Endothelial cell of umbilical vein (primary cell): ENCODE data around the gene TRPC1. TPM values are rescaled to one million over a fixed set of nuclear protein-coding genes. Genes with fewer than 3 reads are reported as not detected.

Experiments
- BruUV-seq: library from RNA; stranded (reverse); fragments of 400-500 nt; replicated peaks from 2 replicates; lab custom pipeline; 2021; lab: Mats Ljungman, UMichigan
- CTCF ChIA-PET: fragments of 300-600, 350-600 bp; sonication (Branson Sonifier 250); formaldehyde crosslinking; loops from one replicate; lab custom pipeline; 2021; ENCODE audit warnings: antibody characterized with exemption, inconsistent platforms; lab: Charles Lee
- POLR2A ChIA-PET: fragments of 300-600, 350-600 bp; sonication (Branson Sonifier 250); formaldehyde crosslinking; loops from one replicate; lab custom pipeline; 2021; ENCODE audit warnings: antibody characterized with exemption, inconsistent platforms; lab: Charles Lee
- DNase-seq: peaks from one replicate; pipeline ENCODE4 v3.0.0-alpha.2; 2011; ENCODE audit warnings: low read depth, low spot score
- FAIRE-seq: peaks from 2 replicates; lab custom pipeline; 2011; peaks lifted over from hg19 to GRCh38; lab: Jason Lieb, UNC
- H2AFZ ChIP-seq: 2 replicates; pipeline ENCODE4 v1.6.0; 2012; ENCODE audit warnings: low read depth, low read length, control low read depth, inconsistent platforms
- H3K27ac ChIP-seq: 2 replicates; pipeline ENCODE4 v1.5.1; 2011; ENCODE audit warnings: low read depth, mild to moderate bottlenecking, control low read depth, low read length, moderate library complexity; ENCODE audit not compliant: insufficient read depth
- H3K27me3 ChIP-seq, 2 experiments: 2 replicates each; pipeline versions ENCODE4 v1.6.0 to v1.6.1; 2011; ENCODE audit warnings: low read length in 2 of 2, mixed read lengths in 1 of 2; ENCODE audit not compliant: control insufficient read depth in 2 of 2, insufficient read depth in 2 of 2
- H3K36me3 ChIP-seq, 2 experiments: 2 replicates in 1 of 2; 3 replicates in 1 of 2; pipeline ENCODE4 v1.5.1; 2011; ENCODE audit warnings: low read length in 2 of 2, mild to moderate bottlenecking in 1 of 2, moderate library complexity in 1 of 2; ENCODE audit not compliant: control insufficient read depth in 2 of 2, insufficient read depth in 2 of 2; ENCODE audit errors: extremely low read depth in 1 of 2
- H3K4me1 ChIP-seq: 3 replicates; pipeline ENCODE4 v1.5.1; 2011; ENCODE audit warnings: mild to moderate bottlenecking, low read length; ENCODE audit not compliant: control insufficient read depth, insufficient read depth; ENCODE audit errors: extremely low read depth
- H3K4me2 ChIP-seq: 2 replicates; pipeline ENCODE4 v1.6.1; 2011; ENCODE audit warnings: low read length, control low read depth, mixed read lengths; ENCODE audit not compliant: insufficient read depth
- H3K4me3 ChIP-seq, 3 experiments: fragments of 200-600 bp in 1 of 3; sonication (generic), shearing (Covaris generic) in 1 of 3; replicated peaks in 1 of 3; 2 replicates each; pipeline ENCODE4 v1.5.1; 2011 to 2016; ENCODE audit warnings: control low read depth in 3 of 3, low read length in 3 of 3, mild to moderate bottlenecking in 2 of 3, inconsistent platforms in 1 of 3, low read depth in 1 of 3, moderate library complexity in 1 of 3; ENCODE audit not compliant: insufficient read depth in 1 of 3
- H3K79me2 ChIP-seq: 2 replicates; pipeline ENCODE4 v1.6.0; 2012; ENCODE audit warnings: low read length, inconsistent platforms; ENCODE audit not compliant: control insufficient read depth, insufficient read depth
- H3K9ac ChIP-seq: replicated peaks from 2 replicates; pipeline ENCODE3; 2011; ENCODE audit warnings: low read length, control low read depth; ENCODE audit not compliant: insufficient read depth; ENCODE audit errors: extremely low read depth
- H3K9me1 ChIP-seq: replicated peaks from 3 replicates; pipeline ENCODE4 v1.6.0; 2011; ENCODE audit warnings: mild to moderate bottlenecking, low read length; ENCODE audit not compliant: control insufficient read depth, insufficient read depth; ENCODE audit errors: extremely low read depth
- H3K9me3 ChIP-seq: replicated peaks from 2 replicates; pipeline ENCODE4 v1.5.1; 2012; ENCODE audit warnings: low read length, inconsistent platforms; ENCODE audit not compliant: control insufficient read depth, insufficient read depth
- H4K20me1 ChIP-seq: replicated peaks from 2 replicates; pipeline ENCODE3; 2011; ENCODE audit warnings: mild to moderate bottlenecking, low read length; ENCODE audit not compliant: control insufficient read depth, insufficient read depth; ENCODE audit errors: extremely low read depth
- EZH2 ChIP-seq: IDR thresholded peaks from 2 replicates; pipeline ENCODE4 v1.6.1; 2012; ENCODE audit warnings: borderline replicate concordance, low read depth, mild to moderate bottlenecking, moderate library complexity, low read length, inconsistent platforms; ENCODE audit not compliant: severe bottlenecking
- FOS ChIP-seq: IDR thresholded peaks from 2 replicates; pipeline ENCODE4 v1.6.1; 2011; ENCODE audit warnings: mild to moderate bottlenecking, low read length, moderate library complexity, borderline replicate concordance; ENCODE audit not compliant: insufficient read depth
- GATA2 ChIP-seq: IDR thresholded peaks from 2 replicates; pipeline ENCODE4 v1.7.0; 2011; ENCODE audit warnings: low read depth, mild to moderate bottlenecking, moderate library complexity, mixed read lengths, low read length; ENCODE audit not compliant: insufficient read length, insufficient read depth
- JUN ChIP-seq: IDR thresholded peaks from 2 replicates; pipeline ENCODE4 v1.6.1; 2011; ENCODE audit warnings: borderline replicate concordance, low read depth; ENCODE audit not compliant: insufficient read length, insufficient read depth
- MAX ChIP-seq: IDR thresholded peaks from 2 replicates; pipeline ENCODE4 v1.6.1; 2011; ENCODE audit not compliant: insufficient read depth, insufficient read length
- MYC ChIP-seq: IDR thresholded peaks from one replicate; pipeline ENCODE4 v1.6.1; 2011; ENCODE audit warnings: mild to moderate bottlenecking, low read depth, low read length
- POLR2A ChIP-seq: IDR thresholded peaks from 2 replicates; pipeline ENCODE4 v1.6.1; 2012; ENCODE audit warnings: low read depth, mild to moderate bottlenecking, control low read depth, low read length
- POLR2AphosphoS5 ChIP-seq: IDR thresholded peaks from 2 replicates; pipeline ENCODE4 v1.6.1; 2012; ENCODE audit warnings: low read depth, mild to moderate bottlenecking, control low read depth, low read length, moderate library complexity; ENCODE audit not compliant: insufficient read depth
- dilution Hi-C: fragments of 300-500 bp; cut with MboI; formaldehyde crosslinking; loops from one replicate; pipeline ENCODE4 v1.15.0; 2019; ENCODE audit warnings: low sequenced_read_pairs; ENCODE audit not compliant: extremely low pct_ligation_motif_present
- intact Hi-C: fragments of 100-400 bp; cut with micrococcal nuclease; formaldehyde crosslinking; loops from one replicate; pipeline ENCODE4 v1.10.0; 2022
- polyA plus RNA-seq, 4 experiments: library from polyadenylated mRNA; depleted of rRNA in 3 of 4; stranded (reverse) in 3 of 4; unstranded in 1 of 4; fragments of >200 nt; gene quantifications; 2 replicates each; pipeline versions ENCODE4 v1.2.1 to v1.2.3, GENCODE V29; 2011 to 2012; ENCODE audit warnings: missing spikeins in 1 of 4
- total RNA-seq: library from RNA; stranded (reverse); gene quantifications from 2 replicates; pipeline ENCODE4 v1.2.3, GENCODE V29; 2021
- TF ChIP-seq, protein P1 (sequence below), 2 donors: IDR thresholded peaks; 1 replicate in 1 of 2; 2 replicates in 1 of 2; pipeline ENCODE4 v1.5.1; 2011; ENCODE audit warnings: low read length in 2 of 2, mild to moderate bottlenecking in 2 of 2, moderate library complexity in 2 of 2, control low read depth in 1 of 2, inconsistent platforms in 1 of 2, low read depth in 1 of 2; ENCODE audit not compliant: insufficient read depth in 1 of 2; ENCODE audit errors: extremely low read depth in 1 of 2

TRPC1 gene
- total and polyA plus RNA-seq, 2 donors (not counting 3 experiments of a cell fraction or from before 2014, with no cell fraction given) = 3.5 to 5.9 TPM

DNA sequence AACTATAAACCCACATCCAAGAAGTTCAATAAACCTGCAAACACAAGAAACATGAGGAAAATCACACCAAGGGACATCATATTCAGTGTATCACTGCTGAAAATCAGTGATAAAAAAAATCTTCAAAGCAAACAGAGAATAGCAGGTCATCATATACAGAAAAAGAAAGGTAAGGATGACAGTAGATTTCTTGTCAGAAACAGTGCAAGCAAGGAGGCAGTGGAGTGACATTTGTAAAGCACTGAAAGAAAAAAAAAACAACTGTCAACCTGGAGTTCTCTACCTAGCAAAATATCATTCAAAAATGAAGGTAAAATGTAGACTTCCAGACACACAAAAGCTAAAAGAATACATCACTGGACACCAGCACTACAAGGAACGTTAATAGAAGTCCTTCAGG, 71.5 kb downstream of the TRPC1 start:
- ChIA-PET POLR2A (no interaction called here), CTCF (no interaction called here)
- Histone ChIP-seq H2AFZ (no peak overlapping the region), H3K27me3 (no peaks in the 10 kb centered on the region), H3K9me3 (no peaks in the 10 kb centered on the region), H3K36me3 (no peaks in the 10 kb centered on the region), H3K4me1 (no peaks in the 10 kb centered on the region), H3K79me2 (no peaks in the 10 kb centered on the region), H3K4me3 (no peak overlapping the region), H3K27ac (no peak overlapping the region), H3K9ac (no peak overlapping the region), H4K20me1 (no peaks in the 10 kb centered on the region), H3K9me1 (no peaks in the 10 kb centered on the region), H3K4me2 (no peak overlapping the region)
- DNase-seq = no peak
- TF ChIP-seq GATA2 = no peak
- no peak for FAIRE-seq
- no TSS peak for BruUV-seq
- dilution Hi-C loops (no loop called here), intact Hi-C loops (no loop called here)

DNA sequence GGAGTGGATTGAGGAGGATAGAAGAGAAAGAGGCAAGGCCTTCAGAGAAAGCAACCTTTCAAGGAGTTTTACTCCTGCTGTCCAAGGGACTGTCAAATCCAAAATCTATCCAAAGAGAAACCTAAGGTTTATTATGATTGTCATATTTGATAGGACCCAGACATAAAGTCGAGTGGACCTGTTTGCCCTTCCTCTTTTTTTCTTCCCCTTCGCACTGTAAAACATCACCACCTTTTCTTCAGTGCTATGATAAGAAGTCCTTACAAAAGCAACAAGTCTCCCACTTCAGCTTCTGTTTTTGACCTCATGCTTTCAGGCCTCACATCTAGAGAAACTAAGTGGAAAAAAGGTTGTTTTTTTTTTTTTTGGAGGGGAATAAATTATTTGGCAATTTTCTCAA, 73.0 kb downstream of the TRPC1 start:
- TF ChIP-seq MYC (no peak), MAX (no peak), JUN (no peak), POLR2AphosphoS5 (no peak), GATA2 (no peak), POLR2A (no peak), EZH2 (no peak), FOS (no peak)
- TF ChIP-seq, protein P1, sequence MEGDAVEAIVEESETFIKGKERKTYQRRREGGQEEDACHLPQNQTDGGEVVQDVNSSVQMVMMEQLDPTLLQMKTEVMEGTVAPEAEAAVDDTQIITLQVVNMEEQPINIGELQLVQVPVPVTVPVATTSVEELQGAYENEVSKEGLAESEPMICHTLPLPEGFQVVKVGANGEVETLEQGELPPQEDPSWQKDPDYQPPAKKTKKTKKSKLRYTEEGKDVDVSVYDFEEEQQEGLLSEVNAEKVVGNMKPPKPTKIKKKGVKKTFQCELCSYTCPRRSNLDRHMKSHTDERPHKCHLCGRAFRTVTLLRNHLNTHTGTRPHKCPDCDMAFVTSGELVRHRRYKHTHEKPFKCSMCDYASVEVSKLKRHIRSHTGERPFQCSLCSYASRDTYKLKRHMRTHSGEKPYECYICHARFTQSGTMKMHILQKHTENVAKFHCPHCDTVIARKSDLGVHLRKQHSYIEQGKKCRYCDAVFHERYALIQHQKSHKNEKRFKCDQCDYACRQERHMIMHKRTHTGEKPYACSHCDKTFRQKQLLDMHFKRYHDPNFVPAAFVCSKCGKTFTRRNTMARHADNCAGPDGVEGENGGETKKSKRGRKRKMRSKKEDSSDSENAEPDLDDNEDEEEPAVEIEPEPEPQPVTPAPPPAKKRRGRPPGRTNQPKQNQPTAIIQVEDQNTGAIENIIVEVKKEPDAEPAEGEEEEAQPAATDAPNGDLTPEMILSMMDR (IDR thresholded peaks at IDR 0.05; ENCODE audit: extremely low read depth in 1 of 2, insufficient read depth in 1 of 2, low read depth in 1 of 2, low read length in 2 of 2) = no peak
- H2AFZ ChIP-seq = no peak overlapping the region
- POLR2A ChIA-PET = no interaction called here
- CTCF ChIA-PET = no interaction called here
- H3K9me1 ChIP-seq = no peaks in the 10 kb centered on the region
- BruUV-seq = no TSS peak
- no peaks in the 10 kb centered on the region for H3K4me1 ChIP-seq
- no peak overlapping the region for H3K4me2 ChIP-seq
- FAIRE-seq (no peak), DNase-seq (no peak)
- H3K4me3 ChIP-seq = no peak overlapping the region
- H4K20me1 ChIP-seq = no peaks in the 10 kb centered on the region
- no peak overlapping the region for H3K27ac ChIP-seq
- intact Hi-C loops (no loop called here), dilution Hi-C loops (no loop called here)
- no peaks in the 10 kb centered on the region for H3K79me2 ChIP-seq
- no peaks in the 10 kb centered on the region for H3K27me3 ChIP-seq
- H3K36me3 ChIP-seq = no peaks in the 10 kb centered on the region
- H3K9ac ChIP-seq = no peak overlapping the region
- no peaks in the 10 kb centered on the region for H3K9me3 ChIP-seq
